Hepatocyte (in vitro differentiated cells): ENCODE data around the gene CDH12.

ENCODE experiments used
- CTCF ChIP-seq: fragments of 200-600 bp; sonication (generic); IDR thresholded peaks from 2 replicates; pipeline ENCODE4 v1.5.1; 2016; ENCODE audit warnings: antibody characterized with exemption, mild to moderate bottlenecking; ENCODE audit not compliant: poor library complexity
- EZH2 ChIP-seq: fragments of 200-600 bp; sonication (generic); IDR thresholded peaks from 2 replicates; pipeline ENCODE4 v1.6.1; 2016; ENCODE audit warnings: antibody characterized with exemption, mild to moderate bottlenecking, borderline replicate concordance
- EZH2phosphoT487 ChIP-seq: fragments of 200-600 bp; sonication (generic); IDR thresholded peaks from one replicate; pipeline ENCODE4 v1.6.1; 2018; ENCODE audit warnings: antibody characterized with exemption, mild to moderate bottlenecking, low read depth, moderate library complexity; ENCODE audit not compliant: unreplicated experiment, severe bottlenecking

GRCh38 chr5:22621084-22621483 lies 232.1 kb downstream of the CDH12 start:
- TF ChIP-seq CTCF (no peak), EZH2 (no peak), EZH2phosphoT487 (no peak)
